ENCODE results near the gene DYNC2I2. TPM values are rescaled to one million over a fixed set of nuclear protein-coding genes. Genes with fewer than 3 reads are reported as not detected.

DYNC2I2 gene
- total RNA-seq, 1 experiment from 2014 or later, result 58.6 TPM

DNA sequence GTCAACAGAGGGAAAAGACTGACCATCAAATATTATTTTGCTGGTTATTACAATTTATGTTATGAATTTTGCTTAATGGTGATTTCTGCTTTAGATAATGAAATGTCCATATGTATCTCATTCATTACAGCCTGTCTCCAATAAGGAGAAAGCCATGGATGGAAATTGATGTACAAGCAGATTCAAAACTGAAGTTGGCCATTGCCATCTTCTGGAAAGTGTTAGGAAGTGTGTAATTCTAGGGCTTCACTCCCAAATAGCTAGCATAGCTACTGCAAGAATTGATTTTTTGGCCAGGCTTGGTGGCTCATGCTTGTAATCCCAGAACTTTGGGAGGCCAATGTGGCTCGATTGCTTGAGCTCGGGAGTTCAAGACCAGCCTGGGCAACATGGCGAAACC lies 45.8 kb downstream of the DYNC2I2 start:
- no peaks in the 10 kb centered on the region for H3K4me1 ChIP-seq (ENCODE audit: insufficient read depth, low read length)
- TF ChIP-seq, protein P1, sequence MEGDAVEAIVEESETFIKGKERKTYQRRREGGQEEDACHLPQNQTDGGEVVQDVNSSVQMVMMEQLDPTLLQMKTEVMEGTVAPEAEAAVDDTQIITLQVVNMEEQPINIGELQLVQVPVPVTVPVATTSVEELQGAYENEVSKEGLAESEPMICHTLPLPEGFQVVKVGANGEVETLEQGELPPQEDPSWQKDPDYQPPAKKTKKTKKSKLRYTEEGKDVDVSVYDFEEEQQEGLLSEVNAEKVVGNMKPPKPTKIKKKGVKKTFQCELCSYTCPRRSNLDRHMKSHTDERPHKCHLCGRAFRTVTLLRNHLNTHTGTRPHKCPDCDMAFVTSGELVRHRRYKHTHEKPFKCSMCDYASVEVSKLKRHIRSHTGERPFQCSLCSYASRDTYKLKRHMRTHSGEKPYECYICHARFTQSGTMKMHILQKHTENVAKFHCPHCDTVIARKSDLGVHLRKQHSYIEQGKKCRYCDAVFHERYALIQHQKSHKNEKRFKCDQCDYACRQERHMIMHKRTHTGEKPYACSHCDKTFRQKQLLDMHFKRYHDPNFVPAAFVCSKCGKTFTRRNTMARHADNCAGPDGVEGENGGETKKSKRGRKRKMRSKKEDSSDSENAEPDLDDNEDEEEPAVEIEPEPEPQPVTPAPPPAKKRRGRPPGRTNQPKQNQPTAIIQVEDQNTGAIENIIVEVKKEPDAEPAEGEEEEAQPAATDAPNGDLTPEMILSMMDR (conservative IDR thresholded peaks at IDR 0.05), result no peak
- no peaks in the 10 kb centered on the region for H4K20me1 ChIP-seq (ENCODE audit: control insufficient read depth, insufficient read depth, insufficient read length)

More for the DNA sequence above, 45.8 kb downstream of the DYNC2I2 start:
- H2BK20ac ChIP-seq (ENCODE audit: low read depth, low read length, poor library complexity, severe bottlenecking), result no peak overlapping the region
- H2BK15ac ChIP-seq (ENCODE audit: low read depth, low read length), result no peak overlapping the region
- Mint-ChIP-seq H3K4me1 (no peaks in the 10 kb centered on the region), H3K27ac (no peak overlapping the region), H3K4me3 (no peak overlapping the region), H3K27me3 (ENCODE audit: low read depth) (no peaks in the 10 kb centered on the region), H3K9me3 (no peaks in the 10 kb centered on the region), H3K36me3 (ENCODE audit: insufficient read depth in 1 of 3, low read depth in 3 of 3) (peaks cover 23 to 88% (median 81%) of the 10 kb centered on the region in 3 experiments; a peak in 6 of 7 replicates)
- H3K9me3 ChIP-seq (ENCODE audit: control insufficient read depth, low read depth, low read length), result no peaks in the 10 kb centered on the region
- H4K91ac ChIP-seq (ENCODE audit: insufficient read length, low read depth, low read length), result no peak overlapping the region
- H3K9ac ChIP-seq (ENCODE audit: extremely low read depth, insufficient read length, low read length), result no peak overlapping the region
- no peak overlapping the region for H4K8ac ChIP-seq (replicated peaks; ENCODE audit: insufficient read length, low read depth, low read length)
- WGBS (ENCODE audit: extremely low coverage, insufficient read length, low lambda C conversion rate), result no CpG with 5 or more reads among the region's 3 CpGs
- H3K79me2 ChIP-seq (ENCODE audit: insufficient read depth, low read length), result no peaks in the 10 kb centered on the region
- H3K79me1 ChIP-seq (ENCODE audit: insufficient read depth, low read depth, low read length, poor library complexity, severe bottlenecking), result no peaks in the 10 kb centered on the region
- no peaks in the 10 kb centered on the region for H3K23me2 ChIP-seq (ENCODE audit: insufficient read length, low read depth, low read length, poor library complexity, severe bottlenecking)
- H3K27me3 ChIP-seq (ENCODE audit: insufficient read depth, low read length), result no peaks in the 10 kb centered on the region
- H3K14ac ChIP-seq (ENCODE audit: insufficient read depth, low read length), result no peak overlapping the region
- H2BK5ac ChIP-seq (ENCODE audit: insufficient read length, low read length), result no peak overlapping the region
- H3T11ph ChIP-seq (ENCODE audit: low read length), result no peak overlapping the region
- H3K4ac ChIP-seq (ENCODE audit: low read depth, low read length), result no peak overlapping the region
- H2AK5ac ChIP-seq (ENCODE audit: insufficient read length, low read length), result no peak overlapping the region
- H4K5ac ChIP-seq (ENCODE audit: insufficient read length, low read depth, low read length), result no peak overlapping the region
- no peak overlapping the region for H3K56ac ChIP-seq (ENCODE audit: insufficient read length, low read depth, low read length)
- no peak overlapping the region for H3K18ac ChIP-seq (ENCODE audit: insufficient read length, low read depth, low read length)
- no peak for DNase-seq
- H3K23ac ChIP-seq (ENCODE audit: insufficient read length, low read depth, low read length), result no peak overlapping the region
- no peak overlapping the region for H3K4me2 ChIP-seq (ENCODE audit: insufficient read depth, insufficient read length, low read length)
- no peak overlapping the region for H3K27ac ChIP-seq (ENCODE audit: insufficient read length, low read depth, low read length)
- H2BK12ac ChIP-seq (ENCODE audit: insufficient read length, low read depth, low read length), result no peak overlapping the region
- H2BK120ac ChIP-seq (ENCODE audit: low read depth, low read length, poor library complexity, severe bottlenecking), result no peak overlapping the region
- no peak overlapping the region for H2AFZ ChIP-seq (ENCODE audit: low read length)
